Measurements from ENCODE around the gene SLC16A6.

SLC16A6 gene

GRCh38 chr17:68295086-68295485 is 4.2 kb upstream of the SLC16A6 start:
- Histone ChIP-seq H3K27me3 (no peaks in the 10 kb centered on the region), H3K4me3 (ENCODE audit: low read depth in 1 of 2, low read length in 1 of 2) (no peak overlapping the region), H3K9me3 (no peaks in the 10 kb centered on the region), H3K4me1 (ENCODE audit: control insufficient read depth in 1 of 2, insufficient read depth in 1 of 2, low read depth in 1 of 2, low read length in 1 of 2) (peaks cover 69 to 78% of the 10 kb centered on the region in 2 experiments), H3K27ac (peak overlapping the region; percentile 100), H3K36me3 (no peaks in the 10 kb centered on the region)
- no peak for TF ChIP-seq CTCF (IDR thresholded peaks at IDR 0.05)

DNA sequence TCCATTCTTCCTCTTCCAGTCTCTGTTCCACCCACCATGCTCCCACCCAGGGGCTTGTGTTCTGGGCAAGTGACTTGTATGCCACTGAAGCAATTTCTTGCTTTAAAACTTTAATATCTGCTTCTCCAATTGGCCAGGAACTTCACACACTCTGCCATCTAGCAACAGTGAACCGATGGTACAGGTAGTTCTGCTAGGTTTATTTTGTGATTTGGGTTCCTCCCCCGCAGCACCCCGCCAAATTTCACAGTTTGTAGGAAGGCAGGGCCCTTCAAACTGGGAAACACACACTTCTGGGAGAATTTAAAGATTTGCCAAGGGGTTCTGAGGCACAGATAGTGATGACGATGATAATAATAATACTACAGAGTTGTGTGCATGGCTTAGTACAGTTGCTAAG is 3.7 kb upstream of the SLC16A6 start:
- no peaks in the 10 kb centered on the region for H3K36me3 ChIP-seq
- no peaks in the 10 kb centered on the region for H3K27me3 ChIP-seq
- peak overlapping the region; percentile 100 for H3K27ac ChIP-seq
- no peaks in the 10 kb centered on the region for H3K9me3 ChIP-seq
- TF ChIP-seq CTCF (IDR thresholded peaks at IDR 0.05), result no peak
- H3K4me1 ChIP-seq (ENCODE audit: control insufficient read depth in 1 of 2, insufficient read depth in 1 of 2, low read depth in 1 of 2, low read length in 1 of 2), result peaks cover 74 to 81% of the 10 kb centered on the region in 2 experiments
- no peak overlapping the region for H3K4me3 ChIP-seq (ENCODE audit: low read depth in 1 of 2, low read length in 1 of 2)

GRCh38 chr17:68294196-68294555 is 3.2 kb upstream of the SLC16A6 start:
- H3K4me3 ChIP-seq (ENCODE audit: low read depth in 1 of 2, low read length in 1 of 2), result no peak overlapping the region
- no peaks in the 10 kb centered on the region for H3K27me3 ChIP-seq
- no peaks in the 10 kb centered on the region for H3K9me3 ChIP-seq
- H3K36me3 ChIP-seq, result no peaks in the 10 kb centered on the region
- peak overlapping the region; percentile 100 for H3K27ac ChIP-seq
- peaks cover 78 to 85% of the 10 kb centered on the region in 2 experiments for H3K4me1 ChIP-seq (ENCODE audit: control insufficient read depth in 1 of 2, insufficient read depth in 1 of 2, low read depth in 1 of 2, low read length in 1 of 2)
- TF ChIP-seq CTCF (IDR thresholded peaks at IDR 0.05), result no peak

- no peaks in the 10 kb centered on the region for H3K36me3 ChIP-seq
- H3K27me3 ChIP-seq, result no peaks in the 10 kb centered on the region
- no peak for TF ChIP-seq CTCF (IDR thresholded peaks at IDR 0.05)
- peak overlapping the region; percentile 100 for H3K27ac ChIP-seq
- H3K4me3 ChIP-seq (ENCODE audit: low read depth in 1 of 2, low read length in 1 of 2), result peak overlapping the region; percentile 76 to 91
- H3K4me1 ChIP-seq (ENCODE audit: control insufficient read depth in 1 of 2, insufficient read depth in 1 of 2, low read depth in 1 of 2, low read length in 1 of 2), result peaks cover 80 to 89% of the 10 kb centered on the region in 2 experiments
- no peaks in the 10 kb centered on the region for H3K9me3 ChIP-seq
These were observed 2.7 kb upstream of the SLC16A6 start for GRCh38 chr17:68293490-68294195.

GRCh38 chr17:68292689-68293040 is 1.7 kb upstream of the SLC16A6 start:
- no peaks in the 10 kb centered on the region for H3K36me3 ChIP-seq
- H3K4me1 ChIP-seq (ENCODE audit: control insufficient read depth in 1 of 2, insufficient read depth in 1 of 2, low read depth in 1 of 2, low read length in 1 of 2), result peaks cover 80 to 89% of the 10 kb centered on the region in 2 experiments
- peak overlapping the region; percentile 100 for H3K27ac ChIP-seq
- no peaks in the 10 kb centered on the region for H3K27me3 ChIP-seq
- peak overlapping the region; percentile 76 to 91 for H3K4me3 ChIP-seq (ENCODE audit: low read depth in 1 of 2, low read length in 1 of 2)
- no peaks in the 10 kb centered on the region for H3K9me3 ChIP-seq
- TF ChIP-seq CTCF (IDR thresholded peaks at IDR 0.05), result peak; percentile 4
